Stromal cell of bone marrow (primary cell): ENCODE results near the gene CTSF.
A peak's percentile ranks its signal among the peaks of the same experiment; 100 is the strongest.
"Not testable (repeated sequence)": the region's sequence is repeated elsewhere in the genome, so short reads cannot be mapped to it uniquely, and the experiment has no call there.

Experiments used
- DNase-seq: peaks from one replicate; pipeline ENCODE4 v3.0.0-alpha.2; 2012; ENCODE audit warnings: low read depth

Gene CTSF

GRCh38 chr11:66559142-66559865, 9.1 kb downstream of the CTSF start:
- no peak for DNase-seq

DNA sequence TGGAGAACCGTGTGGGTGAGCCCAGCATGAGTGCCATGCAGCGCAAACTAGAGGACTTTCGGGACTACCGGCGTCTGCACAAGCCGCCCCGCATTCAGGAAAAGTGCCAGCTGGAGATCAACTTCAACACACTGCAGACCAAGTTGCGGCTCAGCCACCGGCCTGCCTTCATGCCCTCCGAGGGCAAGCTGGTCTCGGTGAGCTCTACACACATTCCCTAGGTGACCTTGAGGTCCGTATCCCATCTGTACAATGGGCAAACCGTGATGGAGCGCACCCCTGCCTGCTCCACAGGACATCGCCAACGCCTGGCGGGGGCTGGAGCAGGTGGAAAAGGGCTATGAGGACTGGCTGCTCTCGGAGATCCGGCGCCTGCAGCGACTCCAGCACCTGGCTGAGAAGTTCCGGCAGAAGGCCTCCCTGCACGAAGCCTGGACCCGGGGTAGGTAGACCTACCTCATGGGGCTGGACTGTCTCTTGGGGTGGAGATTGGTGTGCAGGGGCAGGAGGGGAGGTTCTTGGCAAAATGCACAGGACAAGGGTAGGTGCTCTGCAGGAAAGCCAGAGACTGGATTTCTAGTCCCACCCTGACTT, 10.6 kb downstream of the CTSF start:
- DNase-seq = no peak

GRCh38 chr11:66556086-66556485, 12.3 kb downstream of the CTSF start:
- DNase-seq = no peak

- DNase-seq = no peak
Measured at GRCh38 chr11:66555416-66555815, 13.0 kb downstream of the CTSF start.

DNA sequence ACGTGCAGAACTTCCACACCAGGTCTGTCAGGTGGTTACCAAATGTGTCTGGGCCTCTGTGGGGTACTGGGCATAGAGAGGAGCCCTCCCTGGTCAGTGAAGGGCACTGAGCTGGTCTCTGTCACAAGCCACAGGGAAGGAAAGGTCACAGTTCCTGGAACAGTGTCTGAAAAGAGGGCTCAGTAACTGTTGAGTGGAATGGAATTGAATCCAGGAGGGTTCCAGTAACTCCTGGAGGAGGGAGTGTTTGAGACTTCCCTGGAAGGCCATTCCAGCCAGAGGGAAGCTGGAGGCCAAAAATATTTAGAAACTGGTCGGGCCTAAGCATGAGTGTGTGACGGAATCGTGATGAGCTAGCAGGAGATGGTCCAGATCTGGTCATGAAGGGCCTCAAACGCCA, 13.8 kb downstream of the CTSF start:
- DNase-seq = no peak

- DNase-seq = no peak
Measured at GRCh38 chr11:66550887-66551286, 17.5 kb downstream of the CTSF start.

DNA sequence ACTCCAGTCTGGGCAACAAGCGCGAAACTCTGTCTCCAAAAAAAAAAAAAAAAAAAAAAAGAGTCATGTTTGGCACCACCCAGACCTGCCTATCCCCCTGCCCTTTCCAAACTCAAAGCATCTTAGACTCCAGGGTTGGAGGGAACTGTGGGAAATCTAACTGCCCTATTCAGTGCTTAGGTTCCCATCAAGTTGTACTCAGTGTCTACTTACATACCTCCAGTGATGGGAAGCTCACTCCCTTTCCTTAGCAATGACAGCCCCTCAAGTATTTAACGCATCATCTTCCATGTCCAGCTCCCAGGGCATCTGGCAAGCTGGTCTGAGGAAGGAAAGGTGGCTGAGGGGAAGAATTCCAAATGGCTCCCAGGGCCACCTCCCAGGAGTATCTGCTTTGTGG, 18.7 kb downstream of the CTSF start:
- no peak for DNase-seq

DNA sequence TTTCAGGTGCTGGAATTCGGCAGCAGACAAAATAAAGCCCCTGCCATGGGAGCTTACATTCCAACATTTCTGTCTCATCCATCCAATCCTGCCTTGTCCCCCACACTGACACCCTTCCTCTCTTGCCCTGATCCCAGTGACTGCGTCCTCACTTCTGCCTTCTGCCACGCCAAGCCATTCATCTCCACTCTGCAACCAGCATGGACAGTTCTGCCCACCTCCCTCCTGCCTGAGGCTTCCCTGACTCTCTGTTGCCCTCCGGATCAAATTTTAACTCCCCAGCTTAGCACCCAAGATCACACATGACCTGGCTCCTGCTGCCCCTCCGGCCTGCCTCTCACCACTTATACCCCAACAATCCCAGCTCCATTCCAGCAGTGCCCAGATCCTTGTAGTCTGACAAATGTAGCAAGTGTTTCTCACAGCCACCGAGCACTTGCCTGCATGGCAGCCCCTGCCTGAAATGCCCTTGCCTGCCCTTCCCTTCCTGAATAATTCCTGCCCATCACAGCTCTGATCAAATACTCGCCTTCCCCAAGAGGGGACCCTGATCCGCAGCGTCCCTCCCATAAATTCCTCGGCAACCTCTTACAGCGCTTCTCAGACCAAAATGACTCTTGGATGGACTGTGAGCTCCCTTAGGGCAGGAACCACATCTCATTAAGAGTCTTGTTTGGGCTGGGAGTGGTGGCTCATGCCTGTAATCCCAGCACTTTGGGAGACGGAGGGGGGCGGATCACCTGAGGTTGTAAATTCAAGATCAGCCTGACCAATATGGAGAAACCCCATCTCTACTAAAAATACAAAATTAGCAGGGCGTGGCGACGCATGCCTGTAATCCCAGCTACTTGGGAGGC, 19.4 kb downstream of the CTSF start:
- no peak for DNase-seq

DNA sequence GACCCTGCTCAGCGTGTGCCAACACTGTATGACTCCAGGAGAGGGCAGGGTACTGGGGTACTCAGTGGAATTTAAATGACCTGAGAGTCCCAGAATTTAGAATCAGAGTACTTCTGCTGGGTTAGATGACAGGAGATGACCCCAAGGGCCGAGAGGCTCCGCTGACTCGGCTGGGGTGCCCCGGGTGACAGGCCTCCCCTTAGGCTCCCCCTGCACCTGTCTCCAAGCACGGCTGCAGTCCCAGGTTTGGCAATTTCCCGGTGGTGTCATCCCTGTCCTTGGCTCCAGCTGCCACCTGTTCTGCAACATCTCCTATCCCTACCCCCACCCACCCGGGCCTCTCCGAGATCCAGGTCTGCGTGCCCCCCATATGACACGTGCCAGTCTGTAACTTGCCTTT, 20.4 kb downstream of the CTSF start:
- no peak for DNase-seq

DNA sequence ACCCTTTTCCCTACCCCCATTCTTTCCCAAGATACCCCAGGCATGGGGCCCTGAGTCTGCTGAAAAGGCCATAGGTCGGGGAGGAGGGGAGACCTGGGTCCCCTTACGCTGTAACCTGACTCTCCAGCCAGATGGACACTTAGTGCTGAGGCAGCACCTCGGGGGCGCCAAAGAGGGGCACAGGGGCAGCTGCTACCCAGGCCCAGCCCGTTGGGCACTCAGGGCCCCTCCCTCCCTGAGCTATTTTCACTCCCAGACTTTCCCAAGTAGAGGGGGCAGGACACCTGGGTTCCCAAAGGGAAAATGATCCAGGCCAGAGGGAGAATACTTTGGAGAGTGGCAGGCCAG, 20.8 kb downstream of the CTSF start:
- DNase-seq = no peak

- no peak for DNase-seq
Measured at GRCh38 chr11:66546966-66547661, 21.3 kb downstream of the CTSF start.

GRCh38 chr11:66546368-66546965, 21.9 kb downstream of the CTSF start, which contains the start of gene ACTN3:
ACTN3 (plus strand) TSS chr11:66546903; CDS start chr11:66546938, 35 bp downstream.
- no peak for DNase-seq

GRCh38 chr11:66545701-66546367, 22.6 kb downstream of the CTSF start, which contains the start of gene ZDHHC24:
ZDHHC24 (minus strand) TSS chr11:66546048; CDS start chr11:66546003, 45 bp downstream.
- peak; percentile 97 for DNase-seq

DNA sequence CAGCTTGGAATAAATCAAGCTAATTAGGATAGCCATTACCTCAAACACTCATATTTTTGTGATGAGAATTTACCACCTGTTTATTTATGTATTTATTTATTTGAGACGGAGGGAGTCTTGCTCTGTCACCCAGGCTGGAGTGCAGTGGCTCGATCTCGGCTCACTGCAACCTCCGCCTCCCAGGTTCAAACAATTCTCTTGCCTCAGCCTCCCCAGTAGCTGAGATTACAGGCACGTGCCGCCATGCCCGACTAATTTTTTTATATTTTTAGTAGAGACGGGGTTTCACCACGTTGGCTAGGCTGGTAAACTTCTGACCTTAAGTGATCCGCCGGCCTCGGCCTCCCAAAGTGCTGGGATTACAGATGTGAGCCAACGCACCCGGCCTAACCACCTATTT, 23.5 kb downstream of the CTSF start:
- DNase-seq = not testable (repeated sequence)

GRCh38 chr11:66543263-66544107, 24.9 kb downstream of the CTSF start:
- no peak for DNase-seq

DNA sequence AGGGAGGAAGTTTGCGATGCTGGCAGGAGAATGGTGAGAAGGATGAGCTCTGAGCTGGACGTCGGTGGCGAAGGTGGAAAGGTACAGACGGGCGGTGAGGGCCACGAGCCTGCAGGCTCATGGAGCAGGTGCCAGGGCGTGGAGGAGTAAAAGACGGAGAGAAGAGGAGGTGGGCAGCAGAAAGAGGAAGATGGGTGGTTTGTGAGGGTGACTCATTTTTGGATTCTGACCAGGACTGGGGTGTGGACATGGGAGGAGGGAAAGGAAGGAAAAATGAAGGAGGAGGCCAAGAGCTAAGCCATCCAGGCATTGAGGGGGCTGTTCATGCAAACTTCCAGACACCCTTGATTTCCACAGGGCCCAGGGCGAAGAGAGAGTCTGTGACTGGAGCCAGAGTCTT, 26.0 kb downstream of the CTSF start:
- DNase-seq = peak; percentile 25

DNA sequence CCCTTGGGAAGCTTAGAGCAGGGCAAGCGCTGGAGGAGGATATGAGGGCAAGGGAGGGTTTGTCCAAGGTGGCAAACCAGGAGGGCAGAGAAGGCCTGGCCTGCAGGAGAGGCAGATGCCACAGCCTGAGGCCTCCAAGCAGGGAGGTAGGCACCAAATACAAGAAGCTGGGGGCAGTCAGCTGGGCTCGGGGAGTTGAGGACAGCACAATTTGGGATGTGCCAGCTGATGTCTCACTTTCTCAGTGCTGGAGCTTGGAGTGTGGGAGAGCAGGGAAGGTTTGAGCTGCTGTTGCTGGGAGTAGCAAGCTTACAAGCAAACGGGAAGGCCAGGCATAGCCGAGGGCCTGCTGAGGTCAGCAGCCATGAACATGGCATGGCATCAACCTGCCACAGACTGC, 26.5 kb downstream of the CTSF start:
- DNase-seq = no peak

DNA sequence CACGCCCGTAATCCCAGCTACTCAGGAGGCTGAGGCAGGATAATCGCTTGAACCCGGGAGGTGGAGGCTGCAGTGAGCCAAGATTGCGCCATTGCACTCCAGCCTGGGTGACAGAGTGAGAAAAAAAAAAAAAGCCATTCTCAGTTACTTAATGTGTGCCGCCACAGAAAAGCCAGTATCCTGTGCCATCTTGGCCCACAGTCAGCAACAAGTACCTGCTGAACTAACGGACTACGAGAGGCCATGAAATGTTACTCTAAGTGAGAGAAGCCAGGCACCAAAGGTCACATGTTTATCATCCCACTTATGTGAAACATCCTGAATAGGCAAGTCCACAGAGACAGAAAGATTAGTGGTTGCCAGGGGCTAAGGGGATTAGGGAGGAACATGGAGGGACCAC, 27.8 kb downstream of the CTSF start:
- DNase-seq = not testable (repeated sequence)

GRCh38 chr11:66539870-66540213, 28.6 kb downstream of the CTSF start:
- DNase-seq = no peak

- DNase-seq = no peak
Measured at GRCh38 chr11:66539170-66539869, 29.1 kb downstream of the CTSF start.
